GM18508 (cell line): ENCODE data around the gene SPNS1.
"Not testable (repeated sequence)": the region's sequence is repeated elsewhere in the genome, so short reads cannot be mapped to it uniquely, and the experiment has no call there.

ENCODE experiments used
- ATAC-seq: cut with Tn5 transposase; IDR thresholded peaks from one replicate; pipeline ENCODE4 v1.9.1; 2021; ENCODE audit warnings: moderate number of reproducible peaks; ENCODE audit not compliant: insufficient read depth, unreplicated experiment

SPNS1 gene, protein sequence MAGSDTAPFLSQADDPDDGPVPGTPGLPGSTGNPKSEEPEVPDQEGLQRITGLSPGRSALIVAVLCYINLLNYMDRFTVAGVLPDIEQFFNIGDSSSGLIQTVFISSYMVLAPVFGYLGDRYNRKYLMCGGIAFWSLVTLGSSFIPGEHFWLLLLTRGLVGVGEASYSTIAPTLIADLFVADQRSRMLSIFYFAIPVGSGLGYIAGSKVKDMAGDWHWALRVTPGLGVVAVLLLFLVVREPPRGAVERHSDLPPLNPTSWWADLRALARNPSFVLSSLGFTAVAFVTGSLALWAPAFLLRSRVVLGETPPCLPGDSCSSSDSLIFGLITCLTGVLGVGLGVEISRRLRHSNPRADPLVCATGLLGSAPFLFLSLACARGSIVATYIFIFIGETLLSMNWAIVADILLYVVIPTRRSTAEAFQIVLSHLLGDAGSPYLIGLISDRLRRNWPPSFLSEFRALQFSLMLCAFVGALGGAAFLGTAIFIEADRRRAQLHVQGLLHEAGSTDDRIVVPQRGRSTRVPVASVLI

DNA sequence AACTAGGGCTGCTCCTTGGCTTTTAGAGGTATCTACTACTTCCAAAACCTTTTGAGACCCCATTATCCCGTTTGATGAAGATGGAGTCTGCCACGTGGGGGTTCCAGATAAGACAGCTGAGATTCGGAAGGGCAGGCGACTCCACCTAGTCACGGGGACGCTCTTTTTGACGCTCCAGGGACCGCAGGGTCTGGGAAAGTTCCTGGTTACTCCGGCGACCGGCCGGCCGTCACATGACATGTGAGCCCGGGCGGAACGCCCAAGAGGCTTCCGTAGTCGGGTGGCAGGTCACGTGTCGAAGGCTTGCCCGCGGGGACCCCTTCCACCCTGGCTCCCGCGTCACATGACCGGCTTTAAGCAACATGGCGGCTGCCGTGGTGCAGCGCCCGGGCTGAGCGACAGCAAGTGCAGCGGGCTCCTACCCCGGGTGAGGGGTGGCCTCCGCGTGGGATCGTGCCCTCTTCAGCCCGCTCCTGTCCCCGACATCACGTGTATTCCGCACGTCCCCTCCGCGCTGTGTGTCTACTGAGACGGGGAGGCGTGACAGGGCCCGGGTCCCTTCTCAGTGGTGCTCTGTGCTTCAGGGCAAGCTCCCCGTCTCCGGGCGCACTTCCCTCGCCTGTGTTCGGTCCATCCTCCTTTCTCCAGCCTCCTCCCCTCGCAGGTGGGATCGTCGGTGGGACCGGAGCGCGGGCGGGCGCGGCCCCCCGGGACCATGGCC is at the start of gene SPNS1:
TSS of gene SPNS1 (plus strand) at position 342 of the 721 bp plus-strand sequence. CDS start at position 716, 374 bp downstream.
- no peak for ATAC-seq

DNA sequence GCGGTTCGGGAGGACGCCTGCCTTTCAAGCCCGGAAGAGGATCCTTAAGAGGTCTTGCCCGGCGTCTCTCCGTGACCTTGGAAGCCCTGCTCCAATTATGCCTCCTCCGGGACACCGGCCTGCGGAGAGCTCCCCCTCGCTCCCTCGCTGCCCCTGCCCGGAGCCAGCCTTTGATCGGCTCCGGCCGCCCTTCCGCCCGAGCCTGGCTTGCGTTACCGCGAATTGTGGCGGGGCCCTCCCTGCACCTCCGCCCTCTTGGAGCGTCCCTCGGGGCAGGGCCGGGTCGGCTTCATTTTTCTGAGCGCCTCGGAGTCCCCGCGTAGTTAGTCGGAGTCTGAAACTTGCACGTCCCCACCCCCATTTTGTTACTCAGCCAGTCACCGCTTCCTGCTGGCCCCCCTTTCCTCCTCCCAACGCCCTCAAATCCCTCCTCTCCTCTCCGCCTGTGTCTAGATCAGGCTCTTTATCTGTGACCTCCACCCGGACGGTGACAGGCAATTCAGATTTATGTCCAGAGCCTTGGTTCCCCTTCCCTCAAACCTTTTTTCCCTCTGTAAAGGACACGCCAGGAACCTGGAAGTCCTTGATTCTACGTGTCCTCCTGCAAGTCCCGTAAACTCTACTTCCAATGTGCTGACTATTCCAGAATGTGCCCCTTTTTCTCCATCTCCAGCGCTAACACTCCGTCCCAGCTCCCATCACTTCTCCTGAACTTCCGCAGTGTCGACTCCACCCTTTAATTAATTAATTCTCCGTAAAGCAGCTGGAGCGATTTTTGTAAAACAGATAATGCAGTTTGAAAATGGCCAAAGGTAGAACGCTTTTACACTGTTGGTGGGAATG is 49.0 kb upstream of the SPNS1 start:
- peak; percentile 6 for ATAC-seq

DNA sequence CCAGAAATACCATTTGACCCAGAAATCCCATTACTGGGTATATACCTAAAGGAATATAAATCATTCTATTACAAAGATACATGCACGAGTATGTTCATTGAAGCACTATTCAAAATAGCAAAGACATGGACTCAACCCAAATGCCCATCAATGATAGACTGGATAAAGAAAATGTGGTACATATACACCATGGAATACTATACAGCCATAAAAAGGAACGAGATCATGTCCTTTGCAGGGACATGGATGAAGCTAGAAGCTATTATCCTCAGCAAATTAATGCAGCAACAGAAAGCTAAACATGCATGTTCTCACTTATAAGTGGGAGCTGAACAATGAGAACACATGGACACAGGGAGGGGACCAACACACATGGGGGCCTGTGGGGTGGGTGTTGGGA is 48.3 kb upstream of the SPNS1 start:
- ATAC-seq, result not testable (repeated sequence)

DNA sequence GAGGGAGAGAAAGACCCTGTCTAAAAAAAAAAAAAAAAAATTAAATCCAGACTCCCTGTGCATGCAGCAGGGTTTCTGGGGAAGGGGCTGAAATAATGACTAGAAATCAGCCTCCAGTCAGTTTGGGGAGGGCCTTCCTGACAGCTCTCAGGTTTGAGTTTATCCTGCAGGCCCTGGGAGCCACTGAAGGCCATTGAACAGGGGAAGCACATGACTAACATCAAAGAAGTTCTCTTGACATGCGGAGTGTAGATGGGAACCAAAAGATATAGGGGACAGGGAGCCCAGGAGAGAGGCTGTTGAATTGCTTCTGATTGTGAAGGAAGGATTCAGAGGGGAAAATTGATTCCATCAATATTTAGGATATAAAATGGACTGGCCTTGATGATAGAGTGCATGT is 46.8 kb upstream of the SPNS1 start:
- ATAC-seq, result no peak

DNA sequence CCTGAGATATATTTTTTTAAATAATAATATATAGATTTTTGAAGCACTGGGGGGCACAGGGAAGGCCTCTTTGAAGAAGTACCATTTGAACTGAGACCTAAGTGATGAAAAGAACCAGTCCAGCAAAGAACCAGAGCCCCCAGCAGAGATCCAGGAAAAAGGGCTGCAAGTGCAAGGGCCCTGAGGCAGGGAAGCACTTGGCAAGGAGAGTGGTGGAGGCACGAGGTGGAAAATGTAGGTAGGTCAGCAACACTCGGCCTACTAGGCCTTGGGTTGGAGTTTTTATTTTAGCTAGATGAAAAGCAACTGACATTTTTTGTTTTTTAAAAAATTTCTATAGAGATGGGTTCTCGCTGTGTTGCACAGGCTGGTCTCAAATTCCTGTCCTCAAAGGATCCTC is 44.4 kb upstream of the SPNS1 start:
- no peak for ATAC-seq

DNA sequence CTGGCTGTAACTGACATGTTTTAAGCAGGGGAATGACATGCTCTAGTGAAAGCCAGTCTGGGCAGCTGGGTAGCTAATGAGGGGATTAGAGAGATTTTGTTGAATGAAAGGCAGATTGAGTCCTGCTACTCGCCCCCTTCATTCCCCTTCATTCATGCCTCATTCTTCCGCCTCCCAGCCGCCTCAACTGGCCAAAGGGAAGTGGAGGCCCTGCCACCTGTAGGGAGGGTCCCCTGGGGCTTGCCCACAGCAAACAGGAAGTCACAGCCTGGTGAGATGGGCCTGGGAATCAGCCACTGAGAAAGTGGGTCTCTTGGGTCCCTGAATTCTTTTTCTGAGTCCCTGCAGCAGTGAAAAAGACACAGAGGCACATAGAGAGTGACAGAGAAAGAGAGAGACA is 43.9 kb upstream of the SPNS1 start:
- no peak for ATAC-seq

DNA sequence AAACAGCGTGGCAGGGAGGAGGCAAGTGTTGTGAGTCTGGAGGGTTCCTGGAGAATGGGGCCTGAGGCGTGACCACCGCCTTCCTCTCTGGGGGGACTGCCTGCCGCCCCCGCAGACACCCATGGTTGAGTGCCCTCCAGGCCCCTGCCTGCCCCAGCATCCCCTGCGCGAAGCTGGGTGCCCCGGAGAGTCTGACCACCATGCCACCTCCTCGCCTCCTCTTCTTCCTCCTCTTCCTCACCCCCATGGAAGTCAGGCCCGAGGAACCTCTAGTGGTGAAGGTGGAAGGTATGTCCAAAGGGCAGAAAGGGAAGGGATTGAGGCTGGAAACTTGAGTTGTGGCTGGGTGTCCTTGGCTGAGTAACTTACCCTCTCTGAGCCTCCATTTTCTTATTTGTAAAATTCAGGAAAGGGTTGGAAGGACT is 42.8 kb upstream of the SPNS1 start, which contains the start of gene CD19:
TSS of gene CD19 (plus strand) at position 171 of the 425 bp plus-strand sequence. CDS start at position 201, 30 bp downstream.
- ATAC-seq, result no peak

DNA sequence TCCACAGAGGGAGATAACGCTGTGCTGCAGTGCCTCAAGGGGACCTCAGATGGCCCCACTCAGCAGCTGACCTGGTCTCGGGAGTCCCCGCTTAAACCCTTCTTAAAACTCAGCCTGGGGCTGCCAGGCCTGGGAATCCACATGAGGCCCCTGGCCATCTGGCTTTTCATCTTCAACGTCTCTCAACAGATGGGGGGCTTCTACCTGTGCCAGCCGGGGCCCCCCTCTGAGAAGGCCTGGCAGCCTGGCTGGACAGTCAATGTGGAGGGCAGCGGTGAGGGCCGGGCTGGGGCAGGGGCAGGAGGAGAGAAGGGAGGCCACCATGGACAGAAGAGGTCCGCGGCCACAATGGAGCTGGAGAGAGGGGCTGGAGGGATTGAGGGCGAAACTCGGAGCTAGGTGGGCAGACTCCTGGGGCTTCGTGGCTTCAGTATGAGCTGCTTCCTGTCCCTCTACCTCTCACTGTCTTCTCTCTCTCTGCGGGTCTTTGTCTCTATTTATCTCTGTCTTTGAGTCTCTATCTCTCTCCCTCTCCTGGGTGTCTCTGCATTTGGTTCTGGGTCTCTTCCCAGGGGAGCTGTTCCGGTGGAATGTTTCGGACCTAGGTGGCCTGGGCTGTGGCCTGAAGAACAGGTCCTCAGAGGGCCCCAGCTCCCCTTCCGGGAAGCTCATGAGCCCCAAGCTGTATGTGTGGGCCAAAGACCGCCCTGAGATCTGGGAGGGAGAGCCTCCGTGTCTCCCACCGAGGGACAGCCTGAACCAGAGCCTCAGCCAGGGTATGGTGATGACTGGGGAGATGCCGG is 42.0 kb upstream of the SPNS1 start:
- no peak for ATAC-seq

DNA sequence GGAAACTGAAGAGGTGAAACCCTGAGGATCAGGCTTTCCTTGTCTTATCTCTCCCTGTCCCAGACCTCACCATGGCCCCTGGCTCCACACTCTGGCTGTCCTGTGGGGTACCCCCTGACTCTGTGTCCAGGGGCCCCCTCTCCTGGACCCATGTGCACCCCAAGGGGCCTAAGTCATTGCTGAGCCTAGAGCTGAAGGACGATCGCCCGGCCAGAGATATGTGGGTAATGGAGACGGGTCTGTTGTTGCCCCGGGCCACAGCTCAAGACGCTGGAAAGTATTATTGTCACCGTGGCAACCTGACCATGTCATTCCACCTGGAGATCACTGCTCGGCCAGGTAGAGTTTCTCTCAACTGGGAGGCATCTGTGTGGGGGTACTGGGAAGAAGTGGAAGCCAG is 41.4 kb upstream of the SPNS1 start:
- no peak for ATAC-seq

DNA sequence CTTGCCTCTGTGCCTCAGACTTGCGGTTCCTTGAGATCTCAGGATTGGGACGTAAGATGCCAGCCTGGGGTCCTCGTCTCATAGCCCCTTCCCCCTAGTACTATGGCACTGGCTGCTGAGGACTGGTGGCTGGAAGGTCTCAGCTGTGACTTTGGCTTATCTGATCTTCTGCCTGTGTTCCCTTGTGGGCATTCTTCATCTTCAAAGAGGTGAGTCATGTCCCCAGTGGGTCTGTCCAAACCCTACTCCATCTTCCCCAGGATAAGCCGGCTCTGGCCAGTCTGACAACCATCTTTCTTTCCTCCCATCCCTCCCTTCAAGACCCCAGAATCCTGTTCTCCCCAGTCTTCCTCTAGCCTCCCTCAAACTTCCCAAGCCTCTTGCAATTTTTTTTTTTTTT is 39.2 kb upstream of the SPNS1 start:
- ATAC-seq, result no peak

DNA sequence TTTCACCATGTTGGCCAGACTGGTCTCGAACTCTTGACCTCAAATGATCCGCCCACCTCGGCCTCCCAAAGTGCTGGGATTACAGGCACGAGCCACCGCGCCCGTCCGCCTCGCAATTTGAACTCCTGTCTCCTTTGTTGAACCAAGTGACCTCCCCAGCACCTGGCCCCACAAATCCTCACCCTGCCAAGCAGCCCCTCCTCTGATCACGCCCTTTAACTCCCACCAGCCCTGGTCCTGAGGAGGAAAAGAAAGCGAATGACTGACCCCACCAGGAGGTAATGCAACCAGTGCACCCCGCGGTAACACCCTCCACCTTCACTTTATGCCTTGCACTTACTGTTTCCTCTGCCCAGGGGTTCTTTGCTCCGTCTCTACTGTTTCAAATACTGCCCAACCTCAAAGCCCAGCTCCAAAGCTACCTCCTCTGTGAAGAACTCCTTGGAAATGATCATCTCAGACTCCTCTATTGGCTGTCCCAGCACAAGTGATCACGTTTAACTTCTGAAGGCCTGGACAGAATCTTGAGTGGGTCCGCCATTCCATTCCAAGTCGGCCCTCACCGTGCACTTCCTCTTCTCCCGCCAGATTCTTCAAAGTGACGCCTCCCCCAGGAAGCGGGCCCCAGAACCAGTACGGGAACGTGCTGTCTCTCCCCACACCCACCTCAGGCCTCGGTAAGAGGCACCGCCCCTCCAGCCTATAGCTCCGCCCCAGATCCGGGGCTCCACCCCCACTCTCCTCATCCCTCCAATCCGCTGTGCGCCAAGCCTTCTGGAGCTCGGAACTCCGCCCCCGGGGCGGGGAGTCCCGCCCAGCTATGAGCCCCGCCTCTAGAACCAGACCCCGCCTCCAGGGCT is 38.4 kb upstream of the SPNS1 start:
- ATAC-seq, result no peak

DNA sequence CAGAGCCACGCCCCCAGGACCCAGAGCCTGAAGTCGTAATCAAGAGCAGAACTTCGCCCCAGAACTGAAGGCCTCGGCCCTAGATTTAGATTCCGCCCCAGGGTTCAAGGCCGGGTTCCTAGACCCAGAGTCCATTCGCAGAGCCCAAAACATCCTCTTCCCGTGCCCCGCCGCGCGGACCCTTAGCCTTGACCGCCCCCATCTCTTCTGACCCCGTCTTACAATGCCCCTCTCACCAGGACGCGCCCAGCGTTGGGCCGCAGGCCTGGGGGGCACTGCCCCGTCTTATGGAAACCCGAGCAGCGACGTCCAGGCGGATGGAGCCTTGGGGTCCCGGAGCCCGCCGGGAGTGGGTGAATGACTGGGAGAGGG is 37.8 kb upstream of the SPNS1 start:
- no peak for ATAC-seq

DNA sequence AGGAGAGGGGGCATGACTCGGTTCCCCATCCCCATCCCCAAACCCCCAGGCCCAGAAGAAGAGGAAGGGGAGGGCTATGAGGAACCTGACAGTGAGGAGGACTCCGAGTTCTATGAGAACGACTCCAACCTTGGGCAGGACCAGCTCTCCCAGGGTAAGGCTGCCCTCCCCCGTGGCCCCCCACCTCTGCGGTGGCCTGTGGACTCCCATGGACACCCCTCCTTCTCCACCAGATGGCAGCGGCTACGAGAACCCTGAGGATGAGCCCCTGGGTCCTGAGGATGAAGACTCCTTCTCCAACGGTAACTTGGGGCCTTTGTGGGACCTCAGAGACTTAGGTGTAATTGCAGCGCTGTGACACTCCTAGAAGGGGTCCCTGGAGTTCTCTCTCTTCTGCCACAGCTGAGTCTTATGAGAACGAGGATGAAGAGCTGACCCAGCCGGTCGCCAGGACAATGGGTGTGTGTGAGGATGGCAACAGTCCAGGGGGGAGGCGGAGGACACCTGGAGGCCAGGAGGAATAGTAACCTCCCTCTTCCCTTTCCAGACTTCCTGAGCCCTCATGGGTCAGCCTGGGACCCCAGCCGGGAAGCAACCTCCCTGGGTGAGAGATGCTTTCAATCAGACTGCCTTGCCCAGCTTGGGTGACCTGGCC is 37.2 kb upstream of the SPNS1 start:
- no peak for ATAC-seq

DNA sequence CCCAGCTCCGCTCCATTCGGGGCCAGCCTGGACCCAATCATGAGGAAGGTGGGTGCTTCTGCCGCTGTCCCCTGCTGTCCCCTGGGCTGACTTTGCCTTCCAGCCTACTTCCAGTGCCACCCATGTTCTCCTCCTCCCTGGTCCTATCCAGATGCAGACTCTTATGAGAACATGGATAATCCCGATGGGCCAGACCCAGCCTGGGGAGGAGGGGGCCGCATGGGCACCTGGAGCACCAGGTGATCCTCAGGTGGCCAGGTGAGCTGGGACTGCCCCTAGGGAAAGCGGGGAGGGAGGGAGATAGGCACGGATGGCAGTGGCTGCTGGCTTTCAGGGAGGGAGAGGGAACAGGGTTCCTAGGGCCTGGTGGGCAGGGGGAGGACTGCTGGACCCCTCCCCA is 35.9 kb upstream of the SPNS1 start:
- no peak for ATAC-seq

DNA sequence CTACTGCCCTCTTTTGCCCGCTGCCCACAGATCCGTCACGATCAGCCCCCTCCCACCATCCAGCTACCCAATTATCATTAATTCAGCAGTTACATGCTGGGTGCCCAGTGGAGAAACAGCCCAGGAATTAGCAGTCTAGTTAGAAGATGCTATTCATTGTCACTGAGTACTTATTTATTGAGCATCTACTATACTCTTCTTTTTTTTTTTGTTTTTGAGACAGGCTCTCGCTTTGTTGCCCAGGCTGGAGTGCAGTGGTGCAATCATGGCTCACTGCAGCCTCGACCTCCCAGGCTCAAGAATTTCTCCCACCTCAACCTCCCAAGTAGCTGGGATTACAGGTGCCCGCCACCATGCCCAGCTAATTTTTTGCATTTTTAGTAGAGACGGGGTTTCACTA is 34.8 kb upstream of the SPNS1 start:
- not testable (repeated sequence) for ATAC-seq

DNA sequence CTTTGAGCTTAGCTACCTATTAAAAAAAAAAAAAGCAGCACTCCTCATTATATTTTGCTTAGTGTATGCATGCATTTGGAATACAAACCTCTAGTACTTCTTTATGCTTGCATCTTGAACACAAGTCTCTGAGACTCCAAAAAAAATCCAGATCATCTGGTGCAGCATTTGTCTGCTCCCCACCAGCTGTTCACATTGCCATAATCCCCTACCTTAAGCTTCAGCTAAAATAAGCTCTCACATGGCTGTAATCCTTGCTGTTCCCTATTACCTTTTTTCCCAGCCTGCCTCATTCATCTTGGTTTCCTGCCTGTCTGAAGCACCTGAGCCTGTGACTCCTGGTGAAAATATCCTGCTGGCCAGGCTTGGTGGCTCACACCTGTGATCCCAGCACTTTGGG is 31.3 kb upstream of the SPNS1 start:
- no peak for ATAC-seq

DNA sequence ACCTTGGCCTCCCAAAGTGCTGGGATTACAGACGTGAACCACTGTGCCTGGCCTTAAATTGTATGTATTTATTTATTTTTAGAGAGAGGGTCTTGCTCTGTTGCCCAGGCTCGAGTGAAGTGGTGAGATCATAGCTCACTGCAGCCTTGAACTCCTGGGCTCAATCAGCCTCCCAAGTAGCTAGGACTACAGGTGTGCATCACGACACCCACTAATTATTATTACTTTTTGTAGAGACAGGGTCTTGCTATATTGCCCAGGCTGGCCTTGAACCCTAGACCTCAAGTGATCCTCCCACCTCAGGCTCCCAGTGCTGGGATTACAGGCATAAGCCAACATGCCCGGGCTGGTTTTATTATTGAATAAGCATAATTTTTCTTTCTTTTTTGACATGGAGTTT is 27.9 kb upstream of the SPNS1 start:
- ATAC-seq, result no peak

DNA sequence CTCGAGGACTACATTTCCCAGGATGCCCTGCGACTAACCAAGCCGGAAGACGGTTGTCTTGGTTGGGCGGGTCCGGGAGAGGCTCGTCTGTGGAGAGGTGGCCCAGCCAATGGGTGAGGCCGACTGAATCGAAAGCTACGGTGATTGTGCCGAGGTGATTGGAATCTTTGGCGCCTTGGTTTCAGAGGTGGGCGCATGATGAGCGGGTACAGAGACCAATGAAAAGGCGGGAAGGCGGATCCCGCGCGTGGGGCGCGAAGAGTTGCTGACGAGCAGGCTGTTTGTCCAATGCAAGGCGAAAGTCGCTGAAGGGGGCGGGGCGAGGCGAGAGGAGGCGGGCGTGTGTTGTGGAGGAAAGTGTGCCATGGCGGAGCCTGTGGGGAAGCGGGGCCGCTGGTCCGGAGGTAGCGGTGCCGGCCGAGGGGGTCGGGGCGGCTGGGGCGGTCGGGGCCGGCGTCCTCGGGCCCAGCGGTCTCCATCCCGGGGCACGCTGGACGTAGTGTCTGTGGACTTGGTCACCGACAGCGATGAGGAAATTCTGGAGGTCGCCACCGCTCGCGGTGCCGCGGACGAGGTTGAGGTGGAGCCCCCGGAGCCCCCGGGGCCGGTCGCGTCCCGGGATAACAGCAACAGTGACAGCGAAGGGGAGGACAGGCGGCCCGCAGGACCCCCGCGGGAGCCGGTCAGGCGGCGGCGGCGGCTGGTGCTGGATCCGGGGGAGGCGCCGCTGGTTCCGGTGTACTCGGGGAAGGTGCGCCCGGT is 23.7 kb upstream of the SPNS1 start, which contains the start of gene NFATC2IP:
TSS of gene NFATC2IP (plus strand) at position 290 of the 762 bp plus-strand sequence. CDS start at position 365, 75 bp downstream.
- ATAC-seq, result peak; percentile 88
